SK-N-SH (cell line): Measurements from ENCODE around the gene MEP1A. TPM values are rescaled to one million over a fixed set of nuclear protein-coding genes. Genes with fewer than 3 reads are reported as not detected.

Experiments used
- CTCF ChIA-PET: fragments of 300-600, 350-600 bp; formaldehyde crosslinking; extraction: SDS; loops from one replicate; lab custom pipeline; 2021; lab: Yijun Ruan, JAX
- POLR2A ChIA-PET: fragments of 350-600 bp; sonication (Branson Sonifier 250); formaldehyde crosslinking; extraction: SDS; loops from one replicate; lab custom pipeline; 2020; ENCODE audit warnings: antibody characterized with exemption, inconsistent platforms; lab: Yijun Ruan, JAX
- DNase-seq: peaks from one replicate; pipeline ENCODE4 v3.0.0; 2012
- H2AFZ ChIP-seq: fragments of 200-600 bp; sonication (generic); 2 replicates; pipeline ENCODE4 v1.8.1; 2016; ENCODE audit warnings: antibody characterized with exemption, mild to moderate bottlenecking, low read depth
- H3F3A ChIP-seq: fragments of 200-600 bp; sonication (generic); replicated peaks from 2 replicates; pipeline ENCODE3; 2016; ENCODE audit warnings: antibody characterized with exemption, mild to moderate bottlenecking; ENCODE audit not compliant: insufficient read depth
- H3K27ac ChIP-seq, 2 experiments: fragments of 200-500 bp in 1 of 2; fragments of 200-600 bp in 1 of 2; sonication (Bioruptor generic) in 1 of 2; sonication (generic), shearing (Covaris generic) in 1 of 2; 2 replicates each; pipeline versions ENCODE4 v1.5.1 to v1.6.1; 2014 to 2016; ENCODE audit warnings: low read depth in 2 of 2, inconsistent platforms in 1 of 2, low read length in 1 of 2, mild to moderate bottlenecking in 1 of 2, mixed read lengths in 1 of 2
- H3K27me3 ChIP-seq: fragments of 200-600 bp; sonication (generic), shearing (Covaris generic); 2 replicates; pipeline ENCODE4 v1.6.1; 2016; ENCODE audit warnings: mixed run types; ENCODE audit not compliant: insufficient read depth
- H3K36me3 ChIP-seq, 2 experiments: fragments of 200-500 bp in 1 of 2; fragments of 200-600 bp in 1 of 2; sonication (Bioruptor generic) in 1 of 2; sonication (generic) in 1 of 2; replicated peaks in 1 of 2; 2 replicates each; pipeline versions ENCODE3 to v1.5.1; 2014 to 2016; ENCODE audit warnings: low read length in 1 of 2, mild to moderate bottlenecking in 1 of 2; ENCODE audit not compliant: insufficient read depth in 2 of 2, control insufficient read depth in 1 of 2
- H3K4me1 ChIP-seq, 2 experiments: fragments of 200-500 bp in 1 of 2; fragments of 200-600 bp in 1 of 2; sonication (Bioruptor generic) in 1 of 2; sonication (generic), shearing (Covaris generic) in 1 of 2; 2 replicates each; pipeline versions ENCODE4 v1.5.1 to v1.6.1; 2014 to 2016; ENCODE audit warnings: low read depth in 1 of 2, low read length in 1 of 2, mixed run types in 1 of 2; ENCODE audit not compliant: insufficient read depth in 2 of 2, control insufficient read depth in 1 of 2
- H3K4me2 ChIP-seq: fragments of 200-600 bp; sonication (generic), shearing (Covaris generic); 2 replicates; pipeline ENCODE4 v1.6.1; 2017; ENCODE audit warnings: mixed run types
- H3K4me3 ChIP-seq, 2 experiments: fragments of 200-500 bp in 1 of 2; fragments of 200-600 bp in 1 of 2; sonication (Bioruptor generic) in 1 of 2; sonication (generic), shearing (Covaris generic) in 1 of 2; 2 replicates each; pipeline versions ENCODE4 v1.5.1 to v1.8.1; 2014 to 2016; ENCODE audit warnings: low read depth in 2 of 2, inconsistent platforms in 1 of 2, low read length in 1 of 2, mild to moderate bottlenecking in 1 of 2, mixed read lengths in 1 of 2, moderate library complexity in 1 of 2
- H3K79me2 ChIP-seq: fragments of 200-600 bp; sonication (generic); 2 replicates; pipeline ENCODE4 v1.8.1; 2017; ENCODE audit warnings: mild to moderate bottlenecking; ENCODE audit not compliant: insufficient read depth
- H3K9ac ChIP-seq: fragments of 200-600 bp; sonication (generic); 2 replicates; pipeline ENCODE4 v1.6.1; 2017; ENCODE audit warnings: mixed run types
- H3K9me2 ChIP-seq: fragments of 200-600 bp; sonication (generic); 2 replicates; pipeline ENCODE4 v1.6.1; 2017; ENCODE audit warnings: mixed run types
- H3K9me3 ChIP-seq: fragments of 200-600 bp; sonication (generic); 2 replicates; pipeline ENCODE4 v1.6.1; 2017; ENCODE audit warnings: mixed run types, mild to moderate bottlenecking, moderate library complexity
- H4K20me1 ChIP-seq: fragments of 200-600 bp; sonication (generic); 2 replicates; pipeline ENCODE4 v1.6.1; 2017; ENCODE audit warnings: mild to moderate bottlenecking, mixed run types; ENCODE audit not compliant: insufficient read depth
- CHD2 ChIP-seq: fragments of 150-350 bp; IDR thresholded peaks from 2 replicates; pipeline ENCODE4 v1.6.1; 2018; ENCODE audit warnings: low read length; ENCODE audit not compliant: partially characterized antibody
- EP300 ChIP-seq, 2 experiments: IDR thresholded peaks; 2 replicates each; pipeline versions ENCODE4 v1.4.0 to v1.6.1; 2012; ENCODE audit warnings: borderline replicate concordance in 1 of 2, low read depth in 1 of 2, low read length in 1 of 2
- FOSL2 ChIP-seq: IDR thresholded peaks from 2 replicates; pipeline ENCODE4 v1.4.0; 2012; ENCODE audit warnings: low read depth, mild to moderate bottlenecking, moderate library complexity, borderline replicate concordance
- FOXM1 ChIP-seq: IDR thresholded peaks from 2 replicates; pipeline ENCODE4 v1.4.0; 2012; ENCODE audit warnings: low read depth, mild to moderate bottlenecking
- MEF2A ChIP-seq: IDR thresholded peaks from 2 replicates; pipeline ENCODE4 v1.4.0; 2012; ENCODE audit warnings: low read depth, borderline replicate concordance
- POLR2AphosphoS5 ChIP-seq: IDR thresholded peaks from 2 replicates; pipeline ENCODE4 v1.6.1; 2012; ENCODE audit warnings: low read depth, low read length
- RCOR1 ChIP-seq: fragments of 150-350 bp; IDR thresholded peaks from 2 replicates; pipeline ENCODE4 v1.6.1; 2017; ENCODE audit warnings: antibody characterized with exemption, low read length
- RFX5 ChIP-seq: IDR thresholded peaks from 2 replicates; pipeline ENCODE4 v1.6.1; 2012; ENCODE audit warnings: mild to moderate bottlenecking, improper control_type of control experiment, low read length
- RXRA ChIP-seq: IDR thresholded peaks from 2 replicates; pipeline ENCODE4 v1.4.0; 2012; ENCODE audit warnings: low read depth, mild to moderate bottlenecking, borderline replicate concordance
- SMC3 ChIP-seq: IDR thresholded peaks from 2 replicates; pipeline ENCODE4 v1.6.1; 2012; ENCODE audit warnings: low read depth, low read length, improper control_type of control experiment
- TEAD4 ChIP-seq: IDR thresholded peaks from 2 replicates; pipeline ENCODE4 v1.4.0; 2012; ENCODE audit warnings: mild to moderate bottlenecking, borderline replicate concordance; ENCODE audit not compliant: insufficient read depth
- YY1 ChIP-seq: IDR thresholded peaks from 2 replicates; pipeline ENCODE4 v1.4.0; 2012; ENCODE audit warnings: low read depth, mild to moderate bottlenecking
- ZBTB33 ChIP-seq: IDR thresholded peaks from 2 replicates; pipeline ENCODE4 v1.4.0; 2012; ENCODE audit warnings: low read depth, borderline replicate concordance
- WGBS: methylation state at CpG from one replicate; pipeline ENCODE4 v1.1.6; 2017; ENCODE audit warnings: low lambda C conversion rate; 5-methylcytosine and 5-hydroxymethylcytosine counted together
- polyA plus RNA-seq, 3 experiments: library from polyadenylated mRNA; depleted of rRNA; stranded (reverse); fragments of >200 nt; gene quantifications; 2 replicates each; pipeline ENCODE4 v1.2.3, GENCODE V29; 2012
- TF ChIP-seq, protein P1 (sequence below): fragments of 150-350 bp; IDR thresholded peaks from 2 replicates; pipeline ENCODE4 v1.6.1; 2016; ENCODE audit warnings: mild to moderate bottlenecking, low read depth, low read length
- TF ChIP-seq, protein P2 (sequence below): fragments of 200-600 bp; sonication (generic); IDR thresholded peaks from 2 replicates; pipeline ENCODE4 v1.6.1; 2017; ENCODE audit warnings: antibody characterized with exemption, mild to moderate bottlenecking, moderate library complexity

Gene MEP1A
- polyA plus RNA-seq, 1 of the 3 experiments (the other 2 are of a cell fraction), result not detected

DNA sequence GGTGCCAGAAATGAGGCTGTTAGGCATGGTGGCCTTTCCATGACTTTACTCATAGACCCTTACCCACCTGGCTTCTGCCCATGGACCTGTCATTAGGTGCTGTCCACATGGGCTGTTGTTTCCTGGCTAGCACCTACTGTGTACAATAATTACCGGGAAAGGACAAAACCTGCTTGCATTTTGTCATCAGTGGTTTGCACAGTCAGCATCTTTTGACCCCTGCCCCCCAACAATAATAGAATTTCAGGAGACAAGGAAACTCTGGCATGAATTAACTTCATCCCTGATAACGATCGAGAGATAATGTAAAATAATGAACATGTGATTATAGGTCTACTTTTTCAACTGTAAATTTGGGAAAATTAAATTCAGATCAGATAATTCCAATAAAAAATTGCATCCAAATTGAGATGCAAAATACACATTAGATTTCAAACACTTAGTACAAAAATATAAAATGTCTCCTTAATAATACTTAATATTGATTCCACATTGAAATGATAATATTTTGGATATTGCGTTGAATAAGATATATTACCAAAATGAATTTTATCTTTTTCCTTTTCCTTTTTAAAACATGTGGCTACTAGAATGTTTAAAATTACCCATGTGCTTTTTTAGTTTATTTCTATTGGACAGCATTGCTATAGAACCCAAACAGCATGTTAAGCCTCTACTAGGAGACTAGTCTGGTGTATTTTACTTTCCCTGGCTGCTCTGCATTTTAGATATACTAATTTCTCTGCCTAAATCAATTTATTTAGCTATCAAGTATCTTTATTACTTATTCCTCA is 34.0 kb upstream of the MEP1A start (continued):
- TF ChIP-seq ZBTB33 (no peak), RFX5 (no peak), POLR2AphosphoS5 (no peak), RCOR1 (no peak), TEAD4 (no peak), FOXM1 (no peak)

- ChIA-PET CTCF (no interaction called here), POLR2A (no interaction called here)
- no peak overlapping the region for H3K4me2 ChIP-seq
- H3K4me1 ChIP-seq, result no peaks in the 10 kb centered on the region
- no peaks in the 10 kb centered on the region for H3K36me3 ChIP-seq
- H3K9ac ChIP-seq, result no peak overlapping the region
- DNase-seq, result no peak
- H3K27ac ChIP-seq, result no peak overlapping the region
- no peaks in the 10 kb centered on the region for H3K9me3 ChIP-seq
- no peaks in the 10 kb centered on the region for H3K79me2 ChIP-seq
- H3K4me3 ChIP-seq, result no peak overlapping the region
- no peak for TF ChIP-seq MEF2A
- TF ChIP-seq RFX5, result no peak
- no peak for TF ChIP-seq ZBTB33
- TF ChIP-seq, protein P1, sequence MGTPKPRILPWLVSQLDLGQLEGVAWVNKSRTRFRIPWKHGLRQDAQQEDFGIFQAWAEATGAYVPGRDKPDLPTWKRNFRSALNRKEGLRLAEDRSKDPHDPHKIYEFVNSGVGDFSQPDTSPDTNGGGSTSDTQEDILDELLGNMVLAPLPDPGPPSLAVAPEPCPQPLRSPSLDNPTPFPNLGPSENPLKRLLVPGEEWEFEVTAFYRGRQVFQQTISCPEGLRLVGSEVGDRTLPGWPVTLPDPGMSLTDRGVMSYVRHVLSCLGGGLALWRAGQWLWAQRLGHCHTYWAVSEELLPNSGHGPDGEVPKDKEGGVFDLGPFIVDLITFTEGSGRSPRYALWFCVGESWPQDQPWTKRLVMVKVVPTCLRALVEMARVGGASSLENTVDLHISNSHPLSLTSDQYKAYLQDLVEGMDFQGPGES, result no peak
- no peak for TF ChIP-seq RXRA
- TF ChIP-seq FOSL2, result no peak
- TF ChIP-seq SMC3, result no peak
- no peak for TF ChIP-seq RCOR1
- TF ChIP-seq, protein P2, sequence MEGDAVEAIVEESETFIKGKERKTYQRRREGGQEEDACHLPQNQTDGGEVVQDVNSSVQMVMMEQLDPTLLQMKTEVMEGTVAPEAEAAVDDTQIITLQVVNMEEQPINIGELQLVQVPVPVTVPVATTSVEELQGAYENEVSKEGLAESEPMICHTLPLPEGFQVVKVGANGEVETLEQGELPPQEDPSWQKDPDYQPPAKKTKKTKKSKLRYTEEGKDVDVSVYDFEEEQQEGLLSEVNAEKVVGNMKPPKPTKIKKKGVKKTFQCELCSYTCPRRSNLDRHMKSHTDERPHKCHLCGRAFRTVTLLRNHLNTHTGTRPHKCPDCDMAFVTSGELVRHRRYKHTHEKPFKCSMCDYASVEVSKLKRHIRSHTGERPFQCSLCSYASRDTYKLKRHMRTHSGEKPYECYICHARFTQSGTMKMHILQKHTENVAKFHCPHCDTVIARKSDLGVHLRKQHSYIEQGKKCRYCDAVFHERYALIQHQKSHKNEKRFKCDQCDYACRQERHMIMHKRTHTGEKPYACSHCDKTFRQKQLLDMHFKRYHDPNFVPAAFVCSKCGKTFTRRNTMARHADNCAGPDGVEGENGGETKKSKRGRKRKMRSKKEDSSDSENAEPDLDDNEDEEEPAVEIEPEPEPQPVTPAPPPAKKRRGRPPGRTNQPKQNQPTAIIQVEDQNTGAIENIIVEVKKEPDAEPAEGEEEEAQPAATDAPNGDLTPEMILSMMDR, result no peak
- no peak for TF ChIP-seq CHD2
- no peak for TF ChIP-seq EP300 (IDR thresholded peaks at IDR 0.05; ENCODE audit: borderline replicate concordance in 1 of 2, low read depth in 1 of 2, low read length in 1 of 2)
- no peak for TF ChIP-seq YY1
- H3K27me3 ChIP-seq, result no peaks in the 10 kb centered on the region; the same call in 1 of the 2 replicates
- H2AFZ ChIP-seq, result no peak overlapping the region
- H3K9me2 ChIP-seq, result no peaks in the 10 kb centered on the region
- no peaks in the 10 kb centered on the region for H4K20me1 ChIP-seq
- H3F3A ChIP-seq, result no peaks in the 10 kb centered on the region
- WGBS, result 0% methylated on average over 2 of the region's 3 CpGs
Observed at GRCh38 chr6:46760925-46761324, 32.3 kb upstream of the MEP1A start.
